ENCODE results near the gene DHDH. TPM values are rescaled to one million over a fixed set of nuclear protein-coding genes. Genes with fewer than 3 reads are reported as not detected.

Gene DHDH
- total RNA-seq, 2 experiments from 2014 or later = 4.2 to 4.5 TPM

GRCh38 chr19:48964205-48965039, 30.9 kb downstream of the DHDH start:
- intact Hi-C loops (cut with micrococcal nuclease) = loop anchor here (1.0 to 5.0 kb wide), 7 partner anchors 10 to 676 kb away; partner anchors contain the start of genes BAX, DHDH, GYS1 and NUCB1
- Mint-ChIP-seq H3K27me3 (ENCODE audit: low read depth) (no peaks in the 10 kb centered on the region), H3K4me3 (peak overlapping the region; percentile 100), H3K36me3 (ENCODE audit: low read depth) (peaks cover 40% of the 10 kb centered on the region), H3K9me3 (no peaks in the 10 kb centered on the region), H3K27ac (peak overlapping the region; percentile 97), H3K4me1 (ENCODE audit: low read depth) (peaks cover 56% of the 10 kb centered on the region)
- CTCF ChIA-PET = interaction anchor here (1.2 to 1.3 kb wide), 2 partner anchors 13 to 91 kb away, joined by 3 read pairs; no protein-coding TSS in a partner anchor
- DNase-seq = peak; percentile 44

DNA sequence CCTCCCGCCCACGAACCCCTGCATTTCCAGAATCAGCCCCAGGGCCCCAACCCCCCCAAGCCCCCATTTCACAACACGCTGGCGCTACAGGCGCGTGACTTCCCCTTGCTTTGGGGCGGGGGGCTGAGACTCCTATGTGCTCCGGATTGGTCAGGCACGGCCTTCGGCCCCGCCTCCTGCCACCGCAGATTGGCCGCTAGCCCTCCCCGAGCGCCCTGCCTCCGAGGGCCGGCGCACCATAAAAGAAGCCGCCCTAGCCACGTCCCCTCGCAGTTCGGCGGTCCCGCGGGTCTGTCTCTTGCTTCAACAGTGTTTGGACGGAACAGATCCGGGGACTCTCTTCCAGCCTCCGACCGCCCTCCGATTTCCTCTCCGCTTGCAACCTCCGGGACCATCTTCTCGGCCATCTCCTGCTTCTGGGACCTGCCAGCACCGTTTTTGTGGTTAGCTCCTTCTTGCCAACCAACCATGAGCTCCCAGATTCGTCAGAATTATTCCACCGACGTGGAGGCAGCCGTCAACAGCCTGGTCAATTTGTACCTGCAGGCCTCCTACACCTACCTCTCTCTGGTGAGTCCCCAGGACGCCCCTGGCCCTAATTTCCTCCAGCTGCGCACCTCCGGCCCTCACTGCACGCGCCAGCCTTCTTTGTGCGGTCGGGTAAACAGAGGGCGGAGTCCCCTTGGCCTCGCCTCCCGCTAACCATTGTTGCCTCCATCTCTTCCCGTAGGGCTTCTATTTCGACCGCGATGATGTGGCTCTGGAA, 31.7 kb downstream of the DHDH start, which contains the start of gene FTL:
Gene FTL (plus strand): TSS at position 270 of the 766 bp plus-strand sequence. CDS start 199 bp downstream, at position 469.
- no peaks in the 10 kb centered on the region for H3K9me3 Mint-ChIP-seq
- H3K4me3 Mint-ChIP-seq = peak within 1 kb of the TSS; percentile 100
- peaks cover 56% of the 10 kb centered on the region for H3K4me1 Mint-ChIP-seq (ENCODE audit: low read depth)
- H3K27me3 Mint-ChIP-seq (ENCODE audit: low read depth) = no peaks in the 10 kb centered on the region
- DNase-seq = peak; percentile 93
- CTCF ChIA-PET = interaction anchor here (1.2 to 2.2 kb wide), 2 partner anchors 14 to 28 kb away, joined by 3 to 11 read pairs; partner anchors contain the start of genes GYS1 and RUVBL2
- intact Hi-C loops (cut with micrococcal nuclease) = loop anchor here (1.0 to 5.0 kb wide), 7 partner anchors 11 to 675 kb away; partner anchors contain the start of genes BAX, DHDH, GYS1 and NUCB1
- peaks cover 38% of the 10 kb centered on the region for H3K36me3 Mint-ChIP-seq (ENCODE audit: low read depth)
- peak within 1 kb of the TSS; percentile 97 for H3K27ac Mint-ChIP-seq

DNA sequence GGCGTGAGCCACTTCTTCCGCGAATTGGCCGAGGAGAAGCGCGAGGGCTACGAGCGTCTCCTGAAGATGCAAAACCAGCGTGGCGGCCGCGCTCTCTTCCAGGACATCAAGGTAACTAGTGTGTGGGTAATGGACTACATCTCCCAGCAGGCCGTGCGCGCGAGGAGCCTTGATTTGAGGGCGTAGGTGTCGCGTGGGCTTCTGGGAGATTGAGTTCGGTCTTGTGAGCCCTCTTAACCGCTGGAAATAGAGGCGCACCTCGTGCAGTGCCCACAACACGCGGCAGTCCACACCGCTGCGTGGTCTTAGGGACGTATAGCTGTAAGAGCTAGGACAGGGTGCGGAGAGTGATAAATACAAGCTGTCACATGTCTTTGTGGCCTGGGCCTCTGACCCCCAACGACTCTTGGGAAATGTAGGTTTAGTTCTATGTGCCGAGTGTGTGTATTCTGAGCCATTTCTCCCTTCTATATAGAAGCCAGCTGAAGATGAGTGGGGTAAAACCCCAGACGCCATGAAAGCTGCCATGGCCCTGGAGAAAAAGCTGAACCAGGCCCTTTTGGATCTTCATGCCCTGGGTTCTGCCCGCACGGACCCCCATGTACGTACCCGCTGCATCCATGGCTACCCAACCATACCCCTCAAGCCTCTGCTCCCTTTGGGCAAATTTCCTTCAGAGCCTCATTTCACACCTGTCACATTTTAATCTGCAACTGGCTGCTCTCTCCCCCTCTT, 32.5 kb downstream of the DHDH start:
- Mint-ChIP-seq H3K36me3 (ENCODE audit: low read depth) (peaks cover 35% of the 10 kb centered on the region), H3K4me3 (peak overlapping the region; percentile 100), H3K4me1 (ENCODE audit: low read depth) (peaks cover 58% of the 10 kb centered on the region), H3K27me3 (ENCODE audit: low read depth) (no peaks in the 10 kb centered on the region), H3K9me3 (no peaks in the 10 kb centered on the region), H3K27ac (peak overlapping the region; percentile 97)
- DNase-seq = peak; percentile 93
- intact Hi-C loops (cut with micrococcal nuclease) = loop anchor here (1.0 to 5.0 kb wide), 8 partner anchors 12 to 674 kb away; partner anchors contain the start of genes BAX, DHDH, GYS1 and NUCB1
- CTCF ChIA-PET = interaction anchor here (1.4 to 2.2 kb wide), 3 partner anchors 12 to 123 kb away, joined by 3 to 11 read pairs (median 4); partner anchors contain the start of genes GYS1 and RUVBL2

DNA sequence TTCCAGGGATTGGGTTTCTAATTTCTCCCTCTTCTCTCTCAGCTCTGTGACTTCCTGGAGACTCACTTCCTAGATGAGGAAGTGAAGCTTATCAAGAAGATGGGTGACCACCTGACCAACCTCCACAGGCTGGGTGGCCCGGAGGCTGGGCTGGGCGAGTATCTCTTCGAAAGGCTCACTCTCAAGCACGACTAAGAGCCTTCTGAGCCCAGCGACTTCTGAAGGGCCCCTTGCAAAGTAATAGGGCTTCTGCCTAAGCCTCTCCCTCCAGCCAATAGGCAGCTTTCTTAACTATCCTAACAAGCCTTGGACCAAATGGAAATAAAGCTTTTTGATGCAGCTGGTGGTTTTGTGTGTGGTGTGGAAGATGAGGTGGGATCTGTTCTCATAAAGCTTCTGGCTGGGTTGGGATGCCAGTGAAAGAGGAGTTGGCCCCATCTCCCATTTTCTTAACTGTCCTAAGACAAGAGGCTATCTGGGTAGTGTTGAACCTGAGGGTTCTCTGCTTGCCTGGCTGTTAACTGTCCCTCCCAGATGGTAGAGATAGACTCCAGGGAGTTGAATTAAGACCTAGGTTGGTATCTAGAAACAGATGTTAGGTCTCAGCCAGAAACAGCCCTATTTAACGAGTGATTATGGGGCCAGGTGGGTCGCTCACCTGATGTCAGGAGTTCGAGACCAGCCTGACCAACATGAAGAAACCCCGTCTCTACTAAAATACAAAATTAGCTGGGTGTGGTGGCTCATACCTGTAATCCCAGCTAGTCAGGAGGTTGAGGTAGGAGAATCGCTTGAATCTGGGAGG, 33.2 kb downstream of the DHDH start:
- H3K27ac Mint-ChIP-seq = peak overlapping the region; percentile 97
- H3K36me3 Mint-ChIP-seq (ENCODE audit: low read depth) = peaks cover 33% of the 10 kb centered on the region
- peaks cover 53% of the 10 kb centered on the region for H3K4me1 Mint-ChIP-seq (ENCODE audit: low read depth)
- intact Hi-C loops (cut with micrococcal nuclease) = loop anchor here (1.0 to 5.0 kb wide), 2 partner anchors 109 to 131 kb away; no protein-coding TSS in a partner anchor
- H3K9me3 Mint-ChIP-seq = no peaks in the 10 kb centered on the region
- no peaks in the 10 kb centered on the region for H3K27me3 Mint-ChIP-seq (ENCODE audit: low read depth)
- H3K4me3 Mint-ChIP-seq = peak overlapping the region; percentile 100
- CTCF ChIA-PET = interaction anchor here (1.4 to 2.2 kb wide), 5 partner anchors 10 to 124 kb away, joined by 3 to 11 read pairs (median 4); partner anchors contain the start of genes GYS1 and RUVBL2
- DNase-seq = no peak

DNA sequence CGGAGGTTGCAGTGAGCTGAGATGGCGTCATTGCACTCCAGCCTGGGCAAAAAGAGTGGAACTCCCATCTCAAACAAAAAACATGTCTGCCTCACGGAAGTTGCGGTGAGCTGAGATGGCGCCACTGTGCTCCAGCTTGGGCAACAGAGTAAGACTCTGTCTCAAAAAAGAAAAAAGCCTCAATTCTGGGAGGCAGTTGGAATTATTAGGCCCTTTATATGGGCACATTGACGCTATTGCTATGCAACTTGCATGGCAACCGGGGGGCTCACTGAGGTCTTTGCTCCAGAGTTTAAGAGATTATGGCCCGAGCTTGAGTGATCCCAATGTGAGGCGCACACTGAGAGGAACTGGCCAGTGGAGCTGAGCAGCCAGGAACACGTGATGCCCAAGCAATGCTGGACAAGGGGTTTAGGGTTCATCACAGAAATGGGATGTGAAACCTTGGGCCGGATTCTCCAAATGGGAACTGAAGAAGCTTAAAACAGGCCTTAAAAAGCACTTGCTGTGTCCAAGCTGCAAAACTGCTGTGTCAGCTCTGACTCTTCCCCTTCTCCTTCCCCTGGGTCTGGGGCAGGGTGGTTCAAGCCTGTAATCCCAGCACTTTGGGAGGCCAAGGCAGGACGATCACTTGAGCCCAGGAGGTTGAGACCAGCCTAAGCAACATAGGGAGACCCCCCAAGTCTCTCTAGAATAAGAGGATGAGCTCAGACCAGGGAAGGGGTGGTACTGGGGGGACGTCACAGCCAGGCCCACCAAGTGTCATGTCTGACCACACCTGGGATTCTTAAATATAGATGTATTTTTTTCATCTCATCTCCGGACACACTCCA, 34.1 kb downstream of the DHDH start:
- peak overlapping the region; percentile 97 for H3K27ac Mint-ChIP-seq
- peaks cover 31% of the 10 kb centered on the region for H3K36me3 Mint-ChIP-seq (ENCODE audit: low read depth)

DNA sequence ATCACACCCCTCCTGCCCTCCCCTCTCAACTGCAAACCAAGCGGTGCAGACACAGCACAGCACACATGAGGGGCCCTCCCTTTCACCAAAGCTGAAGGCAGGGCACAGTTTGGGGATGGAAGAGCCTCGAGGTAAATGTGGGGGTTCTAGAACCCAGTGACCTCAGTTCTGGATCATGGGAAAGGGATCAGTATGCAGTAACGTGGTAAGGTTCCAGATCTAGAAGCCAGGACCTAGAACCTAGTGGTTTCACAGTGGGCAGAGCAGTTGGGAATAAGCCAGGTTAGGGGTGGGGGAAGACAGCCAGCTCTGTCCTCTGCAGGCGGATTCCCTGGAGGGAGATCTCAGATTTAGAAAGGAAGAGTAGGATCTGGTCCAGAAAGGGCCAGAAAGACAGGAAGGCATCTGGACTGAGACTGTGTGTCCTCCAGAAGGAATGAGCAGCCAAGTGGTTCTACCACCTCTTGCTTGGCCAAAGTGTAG, 34.7 kb downstream of the DHDH start:
- no peak for DNase-seq
- CTCF ChIA-PET = interaction anchor here (0.6 to 1.9 kb wide), 4 partner anchors 8 to 25 kb away, joined by 3 to 11 read pairs (median 4); partner anchors contain the start of genes GYS1 and RUVBL2
- intact Hi-C loops (cut with micrococcal nuclease) = loop anchor here (5.0 kb wide), 1 partner anchor 111 kb away; no protein-coding TSS in a partner anchor
- peaks cover 40% of the 10 kb centered on the region for H3K4me1 Mint-ChIP-seq (ENCODE audit: low read depth)
- peaks cover 35% of the 10 kb centered on the region for H3K36me3 Mint-ChIP-seq (ENCODE audit: low read depth)
- peak overlapping the region; percentile 46 for H3K27ac Mint-ChIP-seq
- H3K9me3 Mint-ChIP-seq = no peaks in the 10 kb centered on the region
- H3K27me3 Mint-ChIP-seq (ENCODE audit: low read depth) = no peaks in the 10 kb centered on the region
- peak overlapping the region; percentile 32 for H3K4me3 Mint-ChIP-seq

More for the DNA sequence above, 34.1 kb downstream of the DHDH start:
- Mint-ChIP-seq H3K4me1 (ENCODE audit: low read depth) (peaks cover 45% of the 10 kb centered on the region), H3K9me3 (no peaks in the 10 kb centered on the region), H3K4me3 (peak overlapping the region; percentile 100), H3K27me3 (ENCODE audit: low read depth) (no peaks in the 10 kb centered on the region)
- CTCF ChIA-PET = interaction anchor here (1.0 to 2.2 kb wide), 5 partner anchors 9 to 26 kb away, joined by 3 to 11 read pairs (median 5); partner anchors contain the start of genes GYS1 and RUVBL2
- DNase-seq = no peak
- intact Hi-C loops (cut with micrococcal nuclease) = loop anchor here (5.0 kb wide), 1 partner anchor 110 kb away; no protein-coding TSS in a partner anchor

- no peak for DNase-seq
- H3K4me3 Mint-ChIP-seq = no peak overlapping the region
- no peak overlapping the region for H3K27ac Mint-ChIP-seq
- no peaks in the 10 kb centered on the region for H3K9me3 Mint-ChIP-seq
- CTCF ChIA-PET = interaction anchor here (0.6 to 0.8 kb wide), 2 partner anchors 19 to 181 kb away, joined by 3 read pairs; no protein-coding TSS in a partner anchor
- peaks cover 34% of the 10 kb centered on the region for H3K4me1 Mint-ChIP-seq (ENCODE audit: low read depth)
- H3K36me3 Mint-ChIP-seq (ENCODE audit: low read depth) = peaks cover 35% of the 10 kb centered on the region
- H3K27me3 Mint-ChIP-seq (ENCODE audit: low read depth) = no peaks in the 10 kb centered on the region
- intact Hi-C loops (cut with micrococcal nuclease) = loop anchor here (5.0 kb wide), 1 partner anchor 112 kb away; no protein-coding TSS in a partner anchor
Measured at GRCh38 chr19:48968813-48969218, 35.3 kb downstream of the DHDH start.

DNA sequence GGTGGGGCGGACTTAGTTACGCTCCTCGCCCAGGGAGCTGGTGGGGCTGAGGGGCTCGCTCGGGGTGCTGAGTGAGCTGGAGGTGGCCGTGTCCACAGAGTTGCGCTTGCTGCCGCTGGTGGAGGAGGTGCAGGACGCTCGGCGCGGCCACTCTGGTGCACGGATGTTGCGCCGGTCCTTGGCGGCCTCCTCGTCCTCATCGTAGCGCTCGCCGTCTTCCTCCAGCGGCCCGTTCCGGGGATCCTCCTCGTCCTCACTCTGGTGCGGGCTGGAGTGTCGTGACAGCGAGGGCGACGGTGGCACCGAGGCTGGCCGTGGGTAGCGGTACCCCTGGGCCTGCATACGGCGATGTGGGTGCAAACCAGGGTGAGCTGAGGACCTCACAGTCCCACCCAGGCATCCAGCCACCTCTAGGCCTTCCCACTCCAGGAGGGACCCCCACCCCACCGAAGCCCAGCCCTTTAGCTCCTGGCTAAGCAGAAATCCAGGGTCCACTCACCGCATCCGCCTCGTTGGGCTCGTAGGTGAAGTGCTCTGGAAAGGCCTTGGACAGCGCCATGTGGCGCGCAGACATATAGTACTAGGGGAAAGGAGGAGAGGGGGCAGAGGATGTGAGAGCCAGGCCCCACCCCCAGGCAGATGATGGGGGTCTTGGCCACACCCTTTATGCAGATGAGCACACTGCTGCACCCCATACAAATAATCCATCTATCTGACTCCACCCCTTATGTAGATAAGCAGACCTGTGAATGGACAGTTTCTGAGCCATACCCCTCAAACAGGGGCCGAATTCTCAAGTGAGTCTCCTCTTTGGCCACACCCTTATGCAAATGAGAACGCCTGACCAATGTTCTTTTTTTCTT, 36.0 kb downstream of the DHDH start:
- intact Hi-C loops (cut with micrococcal nuclease) = loop anchor here (1.0 to 5.0 kb wide), 3 partner anchors 41 to 127 kb away; no protein-coding TSS in a partner anchor

More for the DNA sequence above, 36.0 kb downstream of the DHDH start:
- no peaks in the 10 kb centered on the region for H3K9me3 Mint-ChIP-seq
- no peaks in the 10 kb centered on the region for H3K27me3 Mint-ChIP-seq (ENCODE audit: low read depth)
- H3K4me3 Mint-ChIP-seq = no peak overlapping the region
- H3K36me3 Mint-ChIP-seq (ENCODE audit: low read depth) = peaks cover 35% of the 10 kb centered on the region
- CTCF ChIA-PET = interaction anchor here (0.8 to 2.3 kb wide), 15 partner anchors 10 to 182 kb away, joined by 3 to 25 read pairs (median 6); partner anchors contain the start of genes BAX, DHDH, GYS1 and NUCB1
- no peak for DNase-seq
- H3K27ac Mint-ChIP-seq = no peak overlapping the region
- H3K4me1 Mint-ChIP-seq (ENCODE audit: low read depth) = peaks cover 27% of the 10 kb centered on the region

Data from activated naive CD4-positive, alpha-beta T cell treated with anti-CD3 and anti-CD28 coated beads for 36 hours (primary cell).